ENCODE measurements around the gene ADAM33. TPM values are rescaled to one million over a fixed set of nuclear protein-coding genes. Genes with fewer than 3 reads are reported as not detected.

Gene ADAM33
- total RNA-seq, 2 donors from 2014 or later: 3.0 to 3.3 TPM

GRCh38 chr20:3679749-3680700 is 1.8 kb downstream of the ADAM33 start:
- Mint-ChIP-seq H3K36me3 (ENCODE audit: low read depth) (no peaks in the 10 kb centered on the region), H3K4me1 (peaks cover 4% of the 10 kb centered on the region), H3K4me3 (no peak overlapping the region), H3K9me3 (no peaks in the 10 kb centered on the region), H3K27ac (no peak overlapping the region), H3K27me3 (ENCODE audit: insufficient read depth) (peaks cover 71% of the 10 kb centered on the region)
- peaks cover 4% of the 10 kb centered on the region for H3K4me1 ChIP-seq (ENCODE audit: control insufficient read depth, insufficient read depth, low read length)
- H3K27me3 ChIP-seq (ENCODE audit: control insufficient read depth, insufficient read depth, low read length, poor library complexity, severe bottlenecking): peaks cover 27% of the 10 kb centered on the region
- no peak overlapping the region for H3K9ac ChIP-seq (ENCODE audit: extremely low read depth, low read length, poor library complexity, severe bottlenecking)
- no peak overlapping the region for H3K27ac ChIP-seq (ENCODE audit: low read depth, low read length)
- no peak overlapping the region for H3K4me3 ChIP-seq (ENCODE audit: low read length)
- H3K36me3 ChIP-seq (ENCODE audit: control insufficient read depth, insufficient read depth, low read length): no peaks in the 10 kb centered on the region
- TF ChIP-seq CTCF (conservative IDR thresholded peaks at IDR 0.05): no peak
- 71 to 82% methylated on average over 5 to 17 of the region's 18 CpGs for WGBS, 2 experiments (ENCODE audit: insufficient coverage in 1 of 2, insufficient read length in 1 of 2)
- no peaks in the 10 kb centered on the region for H3K9me3 ChIP-seq (ENCODE audit: control insufficient read depth, low read length)
- peak; percentile 69 for DNase-seq

GRCh38 chr20:3678856-3679720 is 2.7 kb downstream of the ADAM33 start:
- H3K9me3 ChIP-seq (ENCODE audit: control insufficient read depth, low read length): no peaks in the 10 kb centered on the region

More at GRCh38 chr20:3678856-3679720, 2.7 kb downstream of the ADAM33 start:
- Histone ChIP-seq H3K9ac (ENCODE audit: extremely low read depth, low read length, poor library complexity, severe bottlenecking) (no peak overlapping the region), H3K36me3 (ENCODE audit: control insufficient read depth, insufficient read depth, low read length) (no peaks in the 10 kb centered on the region), H3K4me1 (ENCODE audit: control insufficient read depth, insufficient read depth, low read length) (peaks cover 4% of the 10 kb centered on the region), H3K27me3 (ENCODE audit: control insufficient read depth, insufficient read depth, low read length, poor library complexity, severe bottlenecking) (peaks cover 28% of the 10 kb centered on the region), H3K27ac (ENCODE audit: low read depth, low read length) (no peak overlapping the region), H3K4me3 (ENCODE audit: low read length) (no peak overlapping the region)
- H3K4me1 Mint-ChIP-seq: peaks cover 4% of the 10 kb centered on the region
- peaks cover 72% of the 10 kb centered on the region for H3K27me3 Mint-ChIP-seq (ENCODE audit: insufficient read depth)
- no peak overlapping the region for H3K4me3 Mint-ChIP-seq
- H3K27ac Mint-ChIP-seq: no peak overlapping the region
- no peak for TF ChIP-seq CTCF (conservative IDR thresholded peaks at IDR 0.05)
- WGBS, 2 experiments (ENCODE audit: insufficient coverage in 1 of 2, insufficient read length in 1 of 2): 92 to 96% methylated on average over 8 to 14 of the region's 14 CpGs
- no peaks in the 10 kb centered on the region for H3K36me3 Mint-ChIP-seq (ENCODE audit: low read depth)
- no peaks in the 10 kb centered on the region for H3K9me3 Mint-ChIP-seq
- DNase-seq: no peak
